HL-60 (cell line): ENCODE data around the gene KANK4.

ENCODE experiments used
- GABPA ChIP-seq: IDR thresholded peaks from 2 replicates; pipeline ENCODE4 v1.6.1; 2012; ENCODE audit warnings: low read depth
- POLR2AphosphoS5 ChIP-seq: IDR thresholded peaks from 2 replicates; pipeline ENCODE4 v1.6.1; 2012; ENCODE audit warnings: low read depth
- SPI1 ChIP-seq: IDR thresholded peaks from 2 replicates; pipeline ENCODE4 v1.6.1; 2012; ENCODE audit warnings: low read depth, mild to moderate bottlenecking, borderline replicate concordance
- TF ChIP-seq, protein P1 (sequence below): IDR thresholded peaks from one replicate; pipeline ENCODE4 v1.5.1; 2011; ENCODE audit warnings: low read length, control low read depth, inconsistent platforms; ENCODE audit not compliant: insufficient read depth
- TF ChIP-seq, protein P2 (sequence below): IDR thresholded peaks from 2 replicates; pipeline ENCODE4 v1.6.1; 2012; ENCODE audit warnings: low read depth; ENCODE audit not compliant: insufficient replicate concordance

DNA sequence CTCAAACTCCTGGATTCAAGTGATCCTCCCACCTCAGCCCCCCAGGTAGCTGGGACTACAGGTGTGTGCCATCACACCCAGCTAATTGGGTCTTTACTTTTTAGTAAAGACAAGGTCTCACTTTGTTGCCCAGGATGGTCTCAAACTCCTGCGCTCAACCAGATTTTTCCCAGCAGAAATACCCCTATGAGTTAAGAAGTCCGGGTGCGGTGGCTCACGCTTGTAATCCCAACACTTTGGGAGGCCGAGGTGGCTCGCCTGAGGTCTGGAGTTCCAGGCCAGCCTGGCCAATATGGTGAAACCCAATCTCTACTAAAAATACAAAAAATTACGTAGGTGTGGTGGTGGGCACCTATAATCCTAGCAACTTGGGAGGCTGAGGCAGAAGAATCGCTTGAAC is 131.1 kb downstream of the KANK4 start:
- TF ChIP-seq POLR2AphosphoS5 (no peak), GABPA (no peak), SPI1 (no peak)
- TF ChIP-seq, protein P1, sequence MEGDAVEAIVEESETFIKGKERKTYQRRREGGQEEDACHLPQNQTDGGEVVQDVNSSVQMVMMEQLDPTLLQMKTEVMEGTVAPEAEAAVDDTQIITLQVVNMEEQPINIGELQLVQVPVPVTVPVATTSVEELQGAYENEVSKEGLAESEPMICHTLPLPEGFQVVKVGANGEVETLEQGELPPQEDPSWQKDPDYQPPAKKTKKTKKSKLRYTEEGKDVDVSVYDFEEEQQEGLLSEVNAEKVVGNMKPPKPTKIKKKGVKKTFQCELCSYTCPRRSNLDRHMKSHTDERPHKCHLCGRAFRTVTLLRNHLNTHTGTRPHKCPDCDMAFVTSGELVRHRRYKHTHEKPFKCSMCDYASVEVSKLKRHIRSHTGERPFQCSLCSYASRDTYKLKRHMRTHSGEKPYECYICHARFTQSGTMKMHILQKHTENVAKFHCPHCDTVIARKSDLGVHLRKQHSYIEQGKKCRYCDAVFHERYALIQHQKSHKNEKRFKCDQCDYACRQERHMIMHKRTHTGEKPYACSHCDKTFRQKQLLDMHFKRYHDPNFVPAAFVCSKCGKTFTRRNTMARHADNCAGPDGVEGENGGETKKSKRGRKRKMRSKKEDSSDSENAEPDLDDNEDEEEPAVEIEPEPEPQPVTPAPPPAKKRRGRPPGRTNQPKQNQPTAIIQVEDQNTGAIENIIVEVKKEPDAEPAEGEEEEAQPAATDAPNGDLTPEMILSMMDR, result no peak
- TF ChIP-seq, protein P2, sequence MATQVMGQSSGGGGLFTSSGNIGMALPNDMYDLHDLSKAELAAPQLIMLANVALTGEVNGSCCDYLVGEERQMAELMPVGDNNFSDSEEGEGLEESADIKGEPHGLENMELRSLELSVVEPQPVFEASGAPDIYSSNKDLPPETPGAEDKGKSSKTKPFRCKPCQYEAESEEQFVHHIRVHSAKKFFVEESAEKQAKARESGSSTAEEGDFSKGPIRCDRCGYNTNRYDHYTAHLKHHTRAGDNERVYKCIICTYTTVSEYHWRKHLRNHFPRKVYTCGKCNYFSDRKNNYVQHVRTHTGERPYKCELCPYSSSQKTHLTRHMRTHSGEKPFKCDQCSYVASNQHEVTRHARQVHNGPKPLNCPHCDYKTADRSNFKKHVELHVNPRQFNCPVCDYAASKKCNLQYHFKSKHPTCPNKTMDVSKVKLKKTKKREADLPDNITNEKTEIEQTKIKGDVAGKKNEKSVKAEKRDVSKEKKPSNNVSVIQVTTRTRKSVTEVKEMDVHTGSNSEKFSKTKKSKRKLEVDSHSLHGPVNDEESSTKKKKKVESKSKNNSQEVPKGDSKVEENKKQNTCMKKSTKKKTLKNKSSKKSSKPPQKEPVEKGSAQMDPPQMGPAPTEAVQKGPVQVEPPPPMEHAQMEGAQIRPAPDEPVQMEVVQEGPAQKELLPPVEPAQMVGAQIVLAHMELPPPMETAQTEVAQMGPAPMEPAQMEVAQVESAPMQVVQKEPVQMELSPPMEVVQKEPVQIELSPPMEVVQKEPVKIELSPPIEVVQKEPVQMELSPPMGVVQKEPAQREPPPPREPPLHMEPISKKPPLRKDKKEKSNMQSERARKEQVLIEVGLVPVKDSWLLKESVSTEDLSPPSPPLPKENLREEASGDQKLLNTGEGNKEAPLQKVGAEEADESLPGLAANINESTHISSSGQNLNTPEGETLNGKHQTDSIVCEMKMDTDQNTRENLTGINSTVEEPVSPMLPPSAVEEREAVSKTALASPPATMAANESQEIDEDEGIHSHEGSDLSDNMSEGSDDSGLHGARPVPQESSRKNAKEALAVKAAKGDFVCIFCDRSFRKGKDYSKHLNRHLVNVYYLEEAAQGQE, result no peak
